IMR-90 (cell line): ENCODE data around the gene MUC7. TPM values are rescaled to one million over a fixed set of nuclear protein-coding genes. Genes with fewer than 3 reads are reported as not detected.

Source experiments
- ATAC-seq: fragments of 200-7000 bp; cut with Tn5 transposase; 2 replicates; pipeline ENCODE4 v1.9.1; 2020; ENCODE audit warnings: low read depth, mild to moderate bottlenecking, moderate library complexity
- BruUV-seq: library from RNA; stranded (reverse); fragments of 400-500 nt; replicated peaks from 2 replicates; lab custom pipeline; 2021; lab: Mats Ljungman, UMichigan
- CTCF ChIA-PET: fragments of 300-600 bp; formaldehyde crosslinking; extraction: SDS; loops from one replicate; lab custom pipeline; 2021; ENCODE audit warnings: antibody characterized with exemption; lab: Yijun Ruan, JAX
- POLR2A ChIA-PET: fragments of 300-600 bp; sonication (Branson Sonifier 250); formaldehyde crosslinking; loops from one replicate; lab custom pipeline; 2022; ENCODE audit warnings: antibody characterized with exemption; ENCODE audit not compliant: unreplicated experiment; lab: Charles Lee
- DNase-seq: peaks from one replicate; pipeline ENCODE4 v3.0.0; 2013
- H2AFZ ChIP-seq: replicated peaks from 2 replicates; pipeline ENCODE3; 2013; ENCODE audit warnings: low read length, mild to moderate bottlenecking; ENCODE audit not compliant: poor library complexity
- H2AK5ac ChIP-seq: 2 replicates; pipeline ENCODE4 v1.6.1; 2013; ENCODE audit warnings: low read depth, low read length, inconsistent platforms
- H2AK9ac ChIP-seq: replicated peaks from 2 replicates; pipeline ENCODE3; 2013; ENCODE audit warnings: mild to moderate bottlenecking, low read depth, low read length, moderate library complexity; ENCODE audit not compliant: poor library complexity
- H2BK120ac ChIP-seq: 2 replicates; pipeline ENCODE4 v1.6.1; 2013; ENCODE audit warnings: low read depth, low read length, inconsistent platforms
- H2BK15ac ChIP-seq: 3 replicates; pipeline ENCODE4 v1.6.1; 2013; ENCODE audit warnings: low read depth, low read length, inconsistent platforms
- H2BK20ac ChIP-seq: 2 replicates; pipeline ENCODE4 v1.6.1; 2013; ENCODE audit warnings: low read depth, mild to moderate bottlenecking, inconsistent platforms, low read length, moderate library complexity
- H2BK5ac ChIP-seq: 2 replicates; pipeline ENCODE4 v1.6.1; 2013; ENCODE audit warnings: mild to moderate bottlenecking, low read depth, low read length, inconsistent platforms; ENCODE audit not compliant: poor library complexity, severe bottlenecking
- H3K14ac ChIP-seq: replicated peaks from 2 replicates; pipeline ENCODE4 v1.6.1; 2013; ENCODE audit warnings: low read depth, low read length, inconsistent platforms
- H3K18ac ChIP-seq: 2 replicates; pipeline ENCODE4 v1.6.1; 2013; ENCODE audit warnings: low read depth, low read length, control low read depth
- H3K23ac ChIP-seq: 2 replicates; pipeline ENCODE4 v1.6.1; 2013; ENCODE audit warnings: low read depth, low read length, inconsistent platforms
- H3K27ac ChIP-seq: 2 replicates; pipeline ENCODE4 v1.5.1; 2013; ENCODE audit warnings: mild to moderate bottlenecking, control low read depth, low read length; ENCODE audit not compliant: insufficient read depth
- H3K27me3 ChIP-seq: 2 replicates; pipeline ENCODE4 v1.6.1; 2013; ENCODE audit warnings: low read length; ENCODE audit not compliant: control insufficient read depth, insufficient read depth
- H3K36me3 ChIP-seq: 2 replicates; pipeline ENCODE4 v1.6.1; 2013; ENCODE audit warnings: low read length, mixed read lengths; ENCODE audit not compliant: control insufficient read depth, insufficient read depth
- H3K4ac ChIP-seq: 2 replicates; pipeline ENCODE4 v1.6.1; 2013; ENCODE audit warnings: low read depth, low read length, inconsistent platforms
- H3K4me1 ChIP-seq: 2 replicates; pipeline ENCODE4 v1.6.1; 2013; ENCODE audit warnings: low read length, mixed read lengths; ENCODE audit not compliant: control insufficient read depth, insufficient read depth
- H3K4me2 ChIP-seq: 2 replicates; pipeline ENCODE4 v1.6.1; 2013; ENCODE audit warnings: low read depth, mild to moderate bottlenecking, control low read depth, low read length, moderate library complexity
- H3K4me3 ChIP-seq: 2 replicates; pipeline ENCODE4 v1.5.1; 2013; ENCODE audit warnings: low read depth, mild to moderate bottlenecking, control low read depth, low read length, moderate library complexity; ENCODE audit not compliant: insufficient read depth
- H3K56ac ChIP-seq: 2 replicates; pipeline ENCODE4 v1.6.1; 2013; ENCODE audit warnings: low read length, inconsistent platforms; ENCODE audit not compliant: insufficient read depth; ENCODE audit errors: extremely low read depth
- H3K79me1 ChIP-seq, 2 experiments: 2 replicates each; pipeline ENCODE4 v1.6.1; 2013; ENCODE audit warnings: low read length in 2 of 2, inconsistent platforms in 1 of 2, low read depth in 1 of 2
- H3K9ac ChIP-seq: 2 replicates; pipeline ENCODE4 v1.6.1; 2013; ENCODE audit warnings: low read depth, low read length, control low read depth
- H3K9me1 ChIP-seq: 2 replicates; pipeline ENCODE4 v1.6.1; 2013; ENCODE audit warnings: low read length, inconsistent platforms; ENCODE audit not compliant: insufficient read depth
- H3K9me3 ChIP-seq: 2 replicates; pipeline ENCODE4 v1.6.1; 2013; ENCODE audit warnings: low read length; ENCODE audit not compliant: control insufficient read depth, insufficient read depth
- H4K20me1 ChIP-seq: 2 replicates; pipeline ENCODE4 v1.6.1; 2013; ENCODE audit warnings: low read length, inconsistent platforms; ENCODE audit not compliant: insufficient read depth
- H4K5ac ChIP-seq: 2 replicates; pipeline ENCODE4 v1.6.1; 2013; ENCODE audit warnings: mild to moderate bottlenecking, low read depth, low read length, control low read depth
- H4K8ac ChIP-seq, 2 experiments: 2 replicates each; pipeline ENCODE4 v1.6.1; 2013; ENCODE audit warnings: low read depth in 2 of 2, low read length in 2 of 2, control low read depth in 1 of 2, inconsistent platforms in 1 of 2
- H4K91ac ChIP-seq: 2 replicates; pipeline ENCODE4 v1.6.1; 2013; ENCODE audit warnings: low read depth, low read length, inconsistent platforms; ENCODE audit not compliant: insufficient read depth
- BHLHE40 ChIP-seq: fragments of 150-350 bp; IDR thresholded peaks from 2 replicates; pipeline ENCODE4 v1.6.1; 2016; ENCODE audit warnings: mild to moderate bottlenecking, low read depth, low read length
- CEBPB ChIP-seq: IDR thresholded peaks from 2 replicates; pipeline ENCODE4 v1.6.1; 2012; ENCODE audit warnings: low read depth, low read length, improper control_type of control experiment
- CHD1 ChIP-seq: IDR thresholded peaks from 2 replicates; pipeline ENCODE4 v1.6.1; 2012; ENCODE audit warnings: low read depth, low read length, improper control_type of control experiment
- CTCF ChIP-seq: conservative IDR thresholded peaks from 2 replicates; pipeline ENCODE4 v1.5.1; 2012; ENCODE audit warnings: mild to moderate bottlenecking, low read depth, low read length, improper control_type of control experiment
- FOS ChIP-seq: fragments of 150-350 bp; IDR thresholded peaks from 2 replicates; pipeline ENCODE4 v1.6.1; 2016; ENCODE audit warnings: low read depth, low read length
- MAFK ChIP-seq: IDR thresholded peaks from 2 replicates; pipeline ENCODE4 v1.6.1; 2012; ENCODE audit warnings: low read depth, low read length, improper control_type of control experiment
- MAZ ChIP-seq: IDR thresholded peaks from 2 replicates; pipeline ENCODE4 v1.6.1; 2012; ENCODE audit warnings: low read depth, mild to moderate bottlenecking, low read length, improper control_type of control experiment, moderate library complexity, borderline replicate concordance
- MXI1 ChIP-seq: IDR thresholded peaks from 2 replicates; pipeline ENCODE4 v1.6.1; 2012; ENCODE audit warnings: low read depth, mild to moderate bottlenecking, low read length, moderate library complexity, borderline replicate concordance
- NFE2L2 ChIP-seq: fragments of 150-350 bp; IDR thresholded peaks from 2 replicates; pipeline ENCODE4 v1.6.1; 2016; ENCODE audit warnings: low read depth, mild to moderate bottlenecking, low read length
- POLR2A ChIP-seq: IDR thresholded peaks from 2 replicates; pipeline ENCODE4 v1.6.1; 2012; ENCODE audit warnings: mild to moderate bottlenecking, low read depth, low read length
- RCOR1 ChIP-seq: IDR thresholded peaks from 2 replicates; pipeline ENCODE4 v1.6.1; 2012; ENCODE audit warnings: mild to moderate bottlenecking, low read length, improper control_type of control experiment; ENCODE audit not compliant: insufficient replicate concordance
- RFX5 ChIP-seq: IDR thresholded peaks from 2 replicates; pipeline ENCODE4 v1.8.0; 2012; ENCODE audit warnings: low read depth, mild to moderate bottlenecking, low read length, moderate library complexity
- WGBS, 2 experiments: methylation state at CpG; one replicate each; pipeline versions ENCODE4 v1.1.5 to v1.1.7; 2013; ENCODE audit warnings: missing lambda C conversion rate in 2 of 2; ENCODE audit not compliant: insufficient read length in 1 of 2; ENCODE audit errors: extremely low coverage in 2 of 2; 5-methylcytosine and 5-hydroxymethylcytosine counted together
- dilution Hi-C: fragments of 300-500 bp; cut with HindIII; formaldehyde crosslinking; loops from one replicate; pipeline ENCODE4 v1.14.3; 2018; ENCODE audit warnings: low sequenced_read_pairs; ENCODE audit not compliant: unreplicated experiment
- in situ Hi-C: fragments of 300-500 bp; cut with MboI; formaldehyde crosslinking; loops from 3 replicates; pipeline ENCODE4 v1.14.3; 2019; ENCODE audit warnings: low sequenced_read_pairs, inconsistent platforms, mixed read lengths
- intact Hi-C: fragments of 100-400 bp; cut with micrococcal nuclease; formaldehyde crosslinking; loops from 2 replicates; pipeline ENCODE4 v1.10.0; 2022
- polyA plus RNA-seq, 3 experiments: library from polyadenylated mRNA; depleted of rRNA; stranded (reverse); fragments of >200 nt; gene quantifications; 2 replicates each; pipeline ENCODE4 v1.2.3, GENCODE V29; 2012; ENCODE audit warnings: low replicate concordance in 1 of 3
- total RNA-seq: library from RNA; depleted of rRNA; stranded (reverse); fragments of >200 nt; gene quantifications from 2 replicates; pipeline ENCODE4 v1.2.3, GENCODE V29; 2012
- TF ChIP-seq, protein P1 (sequence below): fragments of 150-350 bp; IDR thresholded peaks from 2 replicates; pipeline ENCODE4 v1.6.1; 2017; ENCODE audit warnings: mild to moderate bottlenecking, antibody characterized with exemption, low read length, low read depth

MUC7 gene
- total and polyA plus RNA-seq, 2 of the 4 experiments (the other 2 are of a cell fraction) = not detected

DNA sequence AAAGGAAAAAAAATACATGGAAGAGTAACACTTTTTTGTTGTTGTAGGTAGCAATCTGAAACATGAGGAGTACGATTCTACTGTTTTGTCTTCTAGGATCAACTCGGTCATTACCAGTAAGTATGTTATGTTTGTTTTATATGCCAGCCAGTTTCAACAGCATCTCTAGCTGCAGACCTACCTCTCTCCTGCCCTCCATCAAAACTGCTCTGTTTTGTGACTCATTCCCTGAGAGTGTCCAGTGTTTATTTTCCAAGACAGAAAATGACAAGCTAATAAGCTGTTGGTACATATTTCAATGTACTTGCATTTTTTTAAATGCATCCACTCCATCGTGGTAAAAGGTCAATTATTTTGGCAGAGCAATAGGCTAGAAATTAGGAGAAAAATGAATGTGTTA, 46.7 kb downstream of the MUC7 start:
- no peaks in the 10 kb centered on the region for H3K9me3 ChIP-seq
- no peak overlapping the region for H2AFZ ChIP-seq
- no TSS peak for BruUV-seq
- H3K36me3 ChIP-seq = no peaks in the 10 kb centered on the region
- no peaks in the 10 kb centered on the region for H3K27me3 ChIP-seq
- dilution Hi-C loops = no loop called here
- no peaks in the 10 kb centered on the region for H3K4me1 ChIP-seq
- H4K5ac ChIP-seq = no peak overlapping the region
- CTCF ChIA-PET = no interaction called here
- no peak overlapping the region for H3K4ac ChIP-seq
- intact Hi-C loops = no loop called here
- in situ Hi-C loops = loop anchor here (25.0 kb wide), 1 partner anchor 831 kb away; no protein-coding TSS in a partner anchor
- no peaks in the 10 kb centered on the region for H3K79me1 ChIP-seq
- no peak for TF ChIP-seq POLR2A
- TF ChIP-seq MAFK = no peak
- TF ChIP-seq RFX5 = no peak
- no peak for TF ChIP-seq CTCF
- no peak for TF ChIP-seq MXI1
- no peak for TF ChIP-seq RCOR1
- TF ChIP-seq, protein P1, sequence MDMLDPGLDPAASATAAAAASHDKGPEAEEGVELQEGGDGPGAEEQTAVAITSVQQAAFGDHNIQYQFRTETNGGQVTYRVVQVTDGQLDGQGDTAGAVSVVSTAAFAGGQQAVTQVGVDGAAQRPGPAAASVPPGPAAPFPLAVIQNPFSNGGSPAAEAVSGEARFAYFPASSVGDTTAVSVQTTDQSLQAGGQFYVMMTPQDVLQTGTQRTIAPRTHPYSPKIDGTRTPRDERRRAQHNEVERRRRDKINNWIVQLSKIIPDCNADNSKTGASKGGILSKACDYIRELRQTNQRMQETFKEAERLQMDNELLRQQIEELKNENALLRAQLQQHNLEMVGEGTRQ = no peak
- no peak for TF ChIP-seq CHD1
- TF ChIP-seq MAZ = no peak
- no peak for TF ChIP-seq BHLHE40
- TF ChIP-seq NFE2L2 = no peak
- TF ChIP-seq FOS = no peak
- no peak for TF ChIP-seq CEBPB
- H2BK15ac ChIP-seq = no peak overlapping the region
- POLR2A ChIA-PET = no interaction called here
- ATAC-seq (no peak), DNase-seq (no peak)
- no peak overlapping the region for H3K14ac ChIP-seq
- no peaks in the 10 kb centered on the region for H3K9me1 ChIP-seq
- H4K91ac ChIP-seq = no peak overlapping the region
- no peak overlapping the region for H3K4me2 ChIP-seq
- H2BK120ac ChIP-seq = no peak overlapping the region
- H3K23ac ChIP-seq = no peak overlapping the region
- no peak overlapping the region for H3K18ac ChIP-seq
- no peak overlapping the region for H2BK5ac ChIP-seq
- no peak overlapping the region for H2AK9ac ChIP-seq
- no CpG with 5 or more reads among the region's 3 CpGs for WGBS, 2 experiments
- H3K4me3 ChIP-seq = no peak overlapping the region
- no peak overlapping the region for H3K56ac ChIP-seq
- H4K8ac ChIP-seq = no peak overlapping the region
- no peak overlapping the region for H2BK20ac ChIP-seq
- H3K9ac ChIP-seq = no peak overlapping the region
- H4K20me1 ChIP-seq = no peaks in the 10 kb centered on the region
- H2AK5ac ChIP-seq = no peak overlapping the region
- no peak overlapping the region for H3K27ac ChIP-seq
